ENCODE data around the gene GABRB1.

Gene GABRB1

GRCh38 chr4:47154816-47155370 lies 123.5 kb downstream of the GABRB1 start:
- no peak overlapping the region for H3K9ac ChIP-seq (ENCODE audit: low read depth, low read length)
- DNase-seq, result no peak
- ATAC-seq (ENCODE audit: insufficient read depth, low read depth), result no peak

GRCh38 chr4:47155919-47156318 lies 124.6 kb downstream of the GABRB1 start:
- H3K9me3 ChIP-seq (ENCODE audit: insufficient read depth, low read length, severe bottlenecking), result no peaks in the 10 kb centered on the region
- H3K27ac ChIP-seq (ENCODE audit: low read length), result no peak overlapping the region
- no peaks in the 10 kb centered on the region for H3K27me3 ChIP-seq (ENCODE audit: insufficient read depth, low read length, poor library complexity)
- no peak for ATAC-seq (ENCODE audit: insufficient read depth, low read depth)
- H3K4me3 ChIP-seq (ENCODE audit: low read depth in 1 of 2, low read length in 2 of 2), result no peak overlapping the region
- no peak overlapping the region for H3K4me2 ChIP-seq (ENCODE audit: insufficient read depth, low read length)
- no peaks in the 10 kb centered on the region for H3K4me1 ChIP-seq (ENCODE audit: insufficient read depth, low read length)
- no peaks in the 10 kb centered on the region for H3K36me3 ChIP-seq (ENCODE audit: insufficient read depth, low read length)
- H4K20me1 ChIP-seq (ENCODE audit: insufficient read depth, low read length), result no peaks in the 10 kb centered on the region
- no peaks in the 10 kb centered on the region for H3K79me2 ChIP-seq (ENCODE audit: insufficient read depth, low read length)
- no peak for DNase-seq
- H2AFZ ChIP-seq (ENCODE audit: low read depth, low read length), result no peak overlapping the region
- no peak overlapping the region for H3K9ac ChIP-seq (ENCODE audit: low read depth, low read length)
- TF ChIP-seq CTCF (IDR thresholded peaks at IDR 0.05; ENCODE audit: borderline replicate concordance, extremely low read depth, low read length, poor library complexity, severe bottlenecking) (no peak), EZH2 (IDR thresholded peaks at IDR 0.05; ENCODE audit: borderline replicate concordance, low read depth, low read length, severe bottlenecking) (no peak)

More at GRCh38 chr4:47154816-47155370, 123.5 kb downstream of the GABRB1 start:
- Histone ChIP-seq H3K9me3 (ENCODE audit: insufficient read depth, low read length, severe bottlenecking) (no peaks in the 10 kb centered on the region), H3K79me2 (ENCODE audit: insufficient read depth, low read length) (no peaks in the 10 kb centered on the region), H4K20me1 (ENCODE audit: insufficient read depth, low read length) (no peaks in the 10 kb centered on the region), H3K27ac (ENCODE audit: low read length) (no peak overlapping the region), H2AFZ (ENCODE audit: low read depth, low read length) (no peak overlapping the region), H3K4me3 (ENCODE audit: low read depth in 1 of 2, low read length in 2 of 2) (no peak overlapping the region), H3K36me3 (ENCODE audit: insufficient read depth, low read length) (no peaks in the 10 kb centered on the region), H3K4me2 (ENCODE audit: insufficient read depth, low read length) (no peak overlapping the region), H3K4me1 (ENCODE audit: insufficient read depth, low read length) (no peaks in the 10 kb centered on the region), H3K27me3 (ENCODE audit: insufficient read depth, low read length, poor library complexity) (no peaks in the 10 kb centered on the region)
- TF ChIP-seq EZH2 (IDR thresholded peaks at IDR 0.05; ENCODE audit: borderline replicate concordance, low read depth, low read length, severe bottlenecking) (no peak), CTCF (IDR thresholded peaks at IDR 0.05; ENCODE audit: borderline replicate concordance, extremely low read depth, low read length, poor library complexity, severe bottlenecking) (no peak)

- no peak overlapping the region for H3K4me3 ChIP-seq (ENCODE audit: low read depth in 1 of 2, low read length in 2 of 2)
- H2AFZ ChIP-seq (ENCODE audit: low read depth, low read length), result no peak overlapping the region
- no peaks in the 10 kb centered on the region for H3K27me3 ChIP-seq (ENCODE audit: insufficient read depth, low read length, poor library complexity)
- no peaks in the 10 kb centered on the region for H3K9me3 ChIP-seq (ENCODE audit: insufficient read depth, low read length, severe bottlenecking)
- DNase-seq, result no peak
- no peak for ATAC-seq (ENCODE audit: insufficient read depth, low read depth)
- no peaks in the 10 kb centered on the region for H3K36me3 ChIP-seq (ENCODE audit: insufficient read depth, low read length)
- H3K4me2 ChIP-seq (ENCODE audit: insufficient read depth, low read length), result no peak overlapping the region
- H3K4me1 ChIP-seq (ENCODE audit: insufficient read depth, low read length), result no peaks in the 10 kb centered on the region
- no peak for TF ChIP-seq EZH2 (IDR thresholded peaks at IDR 0.05; ENCODE audit: borderline replicate concordance, low read depth, low read length, severe bottlenecking)
- H4K20me1 ChIP-seq (ENCODE audit: insufficient read depth, low read length), result no peaks in the 10 kb centered on the region
- no peak overlapping the region for H3K9ac ChIP-seq (ENCODE audit: low read depth, low read length)
- no peaks in the 10 kb centered on the region for H3K79me2 ChIP-seq (ENCODE audit: insufficient read depth, low read length)
- H3K27ac ChIP-seq (ENCODE audit: low read length), result no peak overlapping the region
Observed at GRCh38 chr4:47160095-47160494, 128.7 kb downstream of the GABRB1 start.

GRCh38 chr4:47167081-47168035 lies 136.0 kb downstream of the GABRB1 start:
- no peaks in the 10 kb centered on the region for H3K79me2 ChIP-seq (ENCODE audit: insufficient read depth, low read length)
- no peaks in the 10 kb centered on the region for H4K20me1 ChIP-seq (ENCODE audit: insufficient read depth, low read length)
- TF ChIP-seq CTCF (IDR thresholded peaks at IDR 0.05; ENCODE audit: borderline replicate concordance, extremely low read depth, low read length, poor library complexity, severe bottlenecking) (no peak), EZH2 (IDR thresholded peaks at IDR 0.05; ENCODE audit: borderline replicate concordance, low read depth, low read length, severe bottlenecking) (no peak)
- DNase-seq (no peak), ATAC-seq (ENCODE audit: insufficient read depth, low read depth) (no peak)
- no peaks in the 10 kb centered on the region for H3K27me3 ChIP-seq (ENCODE audit: insufficient read depth, low read length, poor library complexity)
- H3K9me3 ChIP-seq (ENCODE audit: insufficient read depth, low read length, severe bottlenecking), result no peaks in the 10 kb centered on the region
- no peak overlapping the region for H3K4me2 ChIP-seq (ENCODE audit: insufficient read depth, low read length)
- H2AFZ ChIP-seq (ENCODE audit: low read depth, low read length), result no peak overlapping the region
- H3K9ac ChIP-seq (ENCODE audit: low read depth, low read length), result no peak overlapping the region
- H3K4me1 ChIP-seq (ENCODE audit: insufficient read depth, low read length), result no peaks in the 10 kb centered on the region
- no peak overlapping the region for H3K27ac ChIP-seq (ENCODE audit: low read length)
- H3K36me3 ChIP-seq (ENCODE audit: insufficient read depth, low read length), result no peaks in the 10 kb centered on the region
- H3K4me3 ChIP-seq (ENCODE audit: low read depth in 1 of 2, low read length in 2 of 2), result no peak overlapping the region

All from DND-41 (cell line).